Duodenal mucosa (tissue), 2 donors: ENCODE measurements around the gene MOB2.

Experiments
- H3K27ac ChIP-seq: one replicate; pipeline ENCODE4 v1.7.0; 2013; ENCODE audit warnings: low read depth, low read length
- H3K27me3 ChIP-seq, 2 donors: one replicate each; pipeline ENCODE4 v1.7.0; 2013; ENCODE audit warnings: low read length in 2 of 2, control low read depth in 1 of 2; ENCODE audit not compliant: insufficient read depth in 2 of 2, control insufficient read depth in 1 of 2
- H3K36me3 ChIP-seq, 2 donors: one replicate each; pipeline ENCODE4 v1.7.0; 2013; ENCODE audit warnings: low read length in 2 of 2, control low read depth in 1 of 2; ENCODE audit not compliant: insufficient read depth in 2 of 2, control insufficient read depth in 1 of 2
- H3K4me1 ChIP-seq, 2 donors: one replicate each; pipeline ENCODE4 v1.7.0; 2013; ENCODE audit warnings: low read length in 2 of 2, control low read depth in 1 of 2; ENCODE audit not compliant: insufficient read depth in 2 of 2, control insufficient read depth in 1 of 2
- H3K4me3 ChIP-seq, 2 donors: one replicate each; pipeline ENCODE4 v1.7.0; 2013; ENCODE audit warnings: low read length in 2 of 2, low read depth in 1 of 2
- H3K9ac ChIP-seq, 2 donors: one replicate each; pipeline ENCODE4 v1.7.0; 2013; ENCODE audit warnings: low read length in 2 of 2, low read depth in 1 of 2
- H3K9me3 ChIP-seq, 2 donors: one replicate each; pipeline ENCODE4 v1.7.0; 2013; ENCODE audit warnings: low read length in 2 of 2, control low read depth in 1 of 2; ENCODE audit not compliant: control insufficient read depth in 1 of 2

The MOB2 gene

GRCh38 chr11:1479678-1480118 lies 6.9 kb downstream of the MOB2 start:
- H3K4me1 ChIP-seq = peaks cover 0 to 6% of the 10 kb centered on the region in 2 donors
- peaks cover 17 to 55% of the 10 kb centered on the region in 2 donors for H3K36me3 ChIP-seq
- no peak overlapping the region for H3K27ac ChIP-seq

GRCh38 chr11:1479006-1479677 lies 7.4 kb downstream of the MOB2 start:
- Histone ChIP-seq H3K27me3 (no peaks in the 10 kb centered on the region), H3K4me3 (no peak overlapping the region), H3K36me3 (peaks cover 17 to 58% of the 10 kb centered on the region in 2 donors), H3K9ac (no peak overlapping the region), H3K9me3 (no peaks in the 10 kb centered on the region), H3K4me1 (peaks cover 0 to 6% of the 10 kb centered on the region in 2 donors), H3K27ac (no peak overlapping the region)

More at GRCh38 chr11:1479678-1480118, 6.9 kb downstream of the MOB2 start:
- Histone ChIP-seq H3K27me3 (no peaks in the 10 kb centered on the region), H3K4me3 (no peak overlapping the region), H3K9me3 (no peaks in the 10 kb centered on the region), H3K9ac (no peak overlapping the region)

GRCh38 chr11:1478544-1478943 lies 8.0 kb downstream of the MOB2 start:
- H3K27me3 ChIP-seq = no peaks in the 10 kb centered on the region
- no peak overlapping the region for H3K9ac ChIP-seq
- H3K27ac ChIP-seq = no peak overlapping the region
- H3K9me3 ChIP-seq = no peaks in the 10 kb centered on the region
- H3K4me3 ChIP-seq = no peak overlapping the region
- H3K4me1 ChIP-seq = peaks cover 0 to 3% of the 10 kb centered on the region in 2 donors
- H3K36me3 ChIP-seq = peaks cover 17 to 64% of the 10 kb centered on the region in 2 donors

GRCh38 chr11:1478011-1478410 lies 8.6 kb downstream of the MOB2 start:
- no peaks in the 10 kb centered on the region for H3K4me1 ChIP-seq
- no peak overlapping the region for H3K9ac ChIP-seq
- H3K27ac ChIP-seq = no peak overlapping the region
- no peaks in the 10 kb centered on the region for H3K27me3 ChIP-seq
- no peaks in the 10 kb centered on the region for H3K9me3 ChIP-seq
- peaks cover 17 to 69% of the 10 kb centered on the region in 2 donors for H3K36me3 ChIP-seq
- H3K4me3 ChIP-seq = no peak overlapping the region

- no peaks in the 10 kb centered on the region for H3K9me3 ChIP-seq
- H3K4me3 ChIP-seq = no peak overlapping the region
- no peak overlapping the region for H3K27ac ChIP-seq
- no peaks in the 10 kb centered on the region for H3K27me3 ChIP-seq
- H3K36me3 ChIP-seq = peaks cover 17 to 77% of the 10 kb centered on the region in 2 donors
- no peak overlapping the region for H3K9ac ChIP-seq
- no peaks in the 10 kb centered on the region for H3K4me1 ChIP-seq
Measured at GRCh38 chr11:1476940-1477736, 9.4 kb downstream of the MOB2 start.

- Histone ChIP-seq H3K4me1 (no peaks in the 10 kb centered on the region), H3K27ac (no peak overlapping the region), H3K9me3 (no peaks in the 10 kb centered on the region), H3K9ac (no peak overlapping the region), H3K36me3 (peaks cover 23 to 85% of the 10 kb centered on the region in 2 donors), H3K4me3 (no peak overlapping the region), H3K27me3 (no peaks in the 10 kb centered on the region)
Measured at GRCh38 chr11:1475841-1476240, 10.7 kb downstream of the MOB2 start.

- no peaks in the 10 kb centered on the region for H3K27me3 ChIP-seq
- no peaks in the 10 kb centered on the region for H3K9me3 ChIP-seq
- H3K36me3 ChIP-seq = peaks cover 21 to 86% of the 10 kb centered on the region in 2 donors
- H3K9ac ChIP-seq = no peak overlapping the region
- H3K4me3 ChIP-seq = no peak overlapping the region
- no peak overlapping the region for H3K27ac ChIP-seq
- H3K4me1 ChIP-seq = no peaks in the 10 kb centered on the region
Measured at GRCh38 chr11:1473786-1474185, 12.8 kb downstream of the MOB2 start.

GRCh38 chr11:1473011-1473628 lies 13.5 kb downstream of the MOB2 start:
- H3K36me3 ChIP-seq = peaks cover 21 to 79% of the 10 kb centered on the region in 2 donors
- H3K4me1 ChIP-seq = no peaks in the 10 kb centered on the region
- no peaks in the 10 kb centered on the region for H3K9me3 ChIP-seq
- H3K27me3 ChIP-seq = no peaks in the 10 kb centered on the region
- no peak overlapping the region for H3K4me3 ChIP-seq
- no peak overlapping the region for H3K27ac ChIP-seq
- no peak overlapping the region for H3K9ac ChIP-seq

- Histone ChIP-seq H3K9me3 (no peaks in the 10 kb centered on the region), H3K9ac (no peak overlapping the region), H3K27ac (no peak overlapping the region), H3K36me3 (peaks cover 21 to 73% of the 10 kb centered on the region in 2 donors), H3K27me3 (no peaks in the 10 kb centered on the region), H3K4me1 (no peaks in the 10 kb centered on the region), H3K4me3 (no peak overlapping the region)
Measured at GRCh38 chr11:1472180-1473005, 14.2 kb downstream of the MOB2 start.
